NCI-H2107 (cell line): ENCODE measurements around the gene SHROOM1.

ENCODE experiments used
- DNase-seq: peaks from one replicate; lab custom pipeline; 2025; lab: John Stamatoyannopoulos, UW

SHROOM1 gene

DNA sequence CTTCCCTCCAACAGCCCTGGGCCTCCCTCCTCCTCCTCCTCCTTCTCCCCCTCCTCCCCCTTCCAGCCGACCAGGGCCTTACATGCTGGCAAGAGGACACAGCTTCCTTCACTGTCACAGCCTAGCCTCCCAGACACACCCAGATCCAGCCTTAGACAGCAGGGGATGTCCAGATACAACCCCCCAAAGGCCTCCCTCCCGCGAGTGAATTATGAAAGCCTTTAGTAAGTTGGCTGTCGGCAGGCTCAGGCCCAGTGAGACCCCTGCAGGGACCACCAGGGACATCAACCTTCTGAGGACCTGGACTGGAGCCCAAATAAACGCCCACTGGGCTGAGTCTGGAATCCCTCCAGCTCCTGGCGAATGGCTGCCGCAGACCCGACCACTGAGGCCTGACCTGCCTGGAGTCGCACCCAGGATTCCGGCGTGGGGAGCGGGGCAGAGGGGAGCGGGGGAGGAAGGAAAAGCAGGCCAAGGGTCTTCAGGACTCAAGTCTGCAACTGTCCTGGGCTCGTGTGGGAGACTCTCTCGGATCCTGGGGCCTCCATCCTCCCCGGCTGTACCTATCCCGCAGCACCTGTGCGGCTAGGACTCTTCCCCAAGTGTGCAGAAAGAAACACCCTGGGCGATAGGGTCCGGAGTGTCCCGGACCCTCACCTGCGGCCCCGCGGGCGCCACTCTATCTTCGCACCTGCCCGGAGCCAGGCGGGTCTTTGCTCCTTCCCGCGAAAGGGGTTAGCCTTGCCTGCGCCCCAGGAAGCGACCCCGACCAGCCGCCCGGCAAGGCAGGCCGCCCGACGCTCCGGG lies 54.1 kb downstream of the SHROOM1 start:
- DNase-seq, result no peak

DNA sequence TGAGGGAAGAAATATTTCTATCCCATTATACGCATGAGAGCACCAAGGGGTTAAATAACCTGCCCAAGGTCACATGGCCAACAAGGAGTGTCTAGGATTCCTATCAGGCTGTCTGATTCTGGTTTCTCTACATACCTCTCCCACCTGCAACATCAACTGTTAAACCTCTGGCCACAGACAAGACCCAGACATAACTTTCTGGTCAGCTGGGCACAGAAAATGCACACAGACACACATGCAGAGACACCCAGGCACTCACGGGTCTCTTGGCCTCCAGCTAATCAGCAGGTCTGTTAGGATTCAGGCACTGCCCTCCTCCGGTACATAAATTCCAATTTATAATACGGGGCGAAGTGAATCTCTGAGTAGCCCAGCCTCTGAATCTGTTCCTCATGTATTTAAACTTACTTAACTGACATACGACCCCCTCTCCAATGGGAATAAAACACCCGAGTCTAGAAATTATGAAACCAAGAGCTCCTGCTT lies 54.9 kb downstream of the SHROOM1 start:
- no peak for DNase-seq

DNA sequence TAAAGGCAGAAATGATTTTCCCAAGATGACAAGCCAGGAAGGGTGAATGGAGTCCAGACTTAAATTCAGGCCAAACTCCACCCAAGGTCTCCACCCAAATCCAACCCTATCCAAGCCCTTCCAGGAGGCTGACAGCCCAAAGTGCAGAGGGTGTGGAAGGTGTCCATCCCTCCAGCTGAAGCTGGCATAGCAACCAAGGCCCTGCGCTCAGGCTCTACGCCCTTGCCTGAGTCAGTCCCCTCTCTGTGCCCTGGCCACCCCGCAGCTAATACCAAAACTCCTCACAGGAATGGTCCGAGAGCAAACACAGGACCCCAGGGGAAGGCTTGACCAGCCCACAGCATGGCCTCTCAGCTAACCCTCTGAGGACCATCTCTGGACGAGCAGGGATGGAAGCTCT lies 55.6 kb downstream of the SHROOM1 start:
- no peak for DNase-seq

DNA sequence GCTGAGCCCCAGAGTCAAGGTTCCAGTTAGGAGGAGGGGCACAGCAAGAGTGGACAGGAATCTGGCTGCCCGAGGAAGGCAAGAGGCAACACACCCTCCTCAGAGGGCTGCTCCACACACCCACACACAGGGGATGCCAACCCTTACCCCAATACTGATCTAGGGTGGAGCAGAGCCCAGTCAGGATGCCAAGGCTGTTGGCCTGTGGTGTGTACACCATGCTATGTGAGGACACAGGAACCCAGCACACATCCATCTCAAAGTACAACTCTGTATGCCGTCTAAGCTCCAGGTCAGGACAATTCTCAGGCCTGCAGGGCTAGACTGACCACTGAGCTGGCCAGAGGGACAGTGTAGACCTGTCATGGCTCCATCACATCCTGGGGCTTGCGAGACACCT lies 56.0 kb downstream of the SHROOM1 start:
- no peak for DNase-seq

DNA sequence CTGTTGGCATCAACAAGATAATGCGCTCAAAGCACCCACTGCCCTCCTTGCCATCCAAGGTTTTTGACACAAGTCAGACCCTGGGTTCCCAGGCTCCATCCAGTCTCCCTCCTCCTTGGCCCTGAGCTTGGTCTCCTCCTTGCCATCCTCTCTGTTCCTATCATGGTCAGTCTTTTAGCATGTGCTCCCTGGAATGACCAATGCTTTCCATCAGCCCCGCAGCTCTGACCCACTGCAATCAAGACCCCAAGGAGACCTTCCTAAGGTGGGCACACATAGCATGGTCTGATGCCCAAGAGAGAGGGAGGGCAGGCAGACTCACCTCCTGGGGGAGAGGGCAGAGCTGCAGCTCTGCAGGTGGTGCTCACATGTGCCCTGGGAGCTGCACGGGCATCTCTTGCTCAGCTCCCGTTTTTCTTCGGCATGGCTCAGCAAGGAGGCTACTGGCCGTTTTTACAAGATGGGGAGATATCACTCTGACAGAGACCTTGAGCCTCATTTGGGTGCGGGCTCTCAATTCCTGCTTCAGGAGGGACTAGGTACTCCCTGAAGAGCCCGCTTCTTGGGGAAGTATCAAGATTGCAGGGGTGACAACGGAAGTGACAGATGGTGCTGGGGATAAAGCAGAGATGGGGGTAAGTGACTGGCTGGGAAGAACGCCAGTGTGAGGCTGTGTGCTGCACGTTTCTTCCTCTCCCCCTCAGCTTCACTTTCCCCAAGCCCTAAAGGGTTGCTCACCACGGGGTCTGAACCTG lies 56.7 kb downstream of the SHROOM1 start:
- DNase-seq, result no peak

DNA sequence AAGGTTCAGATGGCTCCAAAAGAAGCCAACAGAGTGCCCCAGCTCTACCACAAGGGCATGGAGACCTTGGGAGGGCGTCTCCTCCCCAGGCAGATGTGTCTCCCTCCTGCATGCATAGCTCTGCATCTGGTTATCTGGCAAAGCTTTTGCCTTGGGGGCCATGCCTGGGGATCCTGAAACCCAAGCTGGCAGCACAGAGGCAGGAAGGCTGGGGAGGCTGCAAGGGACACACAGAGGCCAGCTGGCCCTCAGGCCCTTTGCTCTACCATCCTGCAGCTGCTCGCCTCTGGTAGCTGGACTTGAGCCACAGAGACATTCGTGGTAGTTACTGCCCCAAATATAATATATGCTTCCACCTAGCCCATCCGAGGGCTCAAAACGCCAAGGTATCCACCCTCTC lies 57.3 kb downstream of the SHROOM1 start:
- no peak for DNase-seq

DNA sequence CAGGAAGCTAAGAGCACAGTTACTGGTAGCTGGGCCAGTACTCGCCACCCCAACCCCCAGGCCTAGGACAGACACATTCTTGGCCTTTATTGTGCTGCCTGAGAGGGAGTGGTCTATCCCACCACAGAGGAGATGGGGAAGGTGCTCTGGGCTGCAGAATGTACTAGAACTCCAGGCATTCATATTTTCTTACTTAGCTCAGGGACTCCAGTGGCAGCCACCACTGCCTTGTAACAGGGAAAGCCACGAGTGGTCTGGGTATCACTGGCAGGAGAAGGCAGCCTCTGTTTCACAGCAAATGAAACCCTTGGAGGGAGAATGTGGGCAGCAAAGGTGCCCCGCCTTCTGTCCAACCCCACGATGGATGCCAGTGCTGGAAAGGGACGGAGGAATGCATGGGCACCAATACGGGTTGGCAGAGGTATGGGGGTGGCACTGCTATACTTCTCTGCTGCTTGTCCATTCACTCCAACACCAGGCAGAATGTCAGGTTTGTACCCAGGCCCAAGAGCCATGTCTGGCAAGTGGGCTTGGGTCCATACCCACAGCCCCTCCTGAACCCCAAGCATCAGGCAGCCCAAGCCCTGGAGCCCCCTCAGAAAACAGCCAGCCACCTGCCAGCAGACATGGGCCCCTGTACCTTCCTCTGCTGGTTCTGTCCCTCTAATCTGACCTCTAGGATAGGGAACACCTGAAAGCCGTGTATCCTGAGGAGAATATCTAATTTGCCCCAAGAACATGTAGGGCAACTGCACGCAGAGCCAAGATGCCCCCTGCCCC lies 58.0 kb downstream of the SHROOM1 start:
- no peak for DNase-seq
